Endodermal cell (in vitro differentiated cells): Measurements from ENCODE around the gene ADAMTS17. TPM values are rescaled to one million over a fixed set of nuclear protein-coding genes. Genes with fewer than 3 reads are reported as not detected.

Source experiments
- DNase-seq: peaks from one replicate; pipeline ENCODE4 v3.0.0-alpha.2; 2017
- H3K27ac ChIP-seq: 2 replicates; pipeline ENCODE4 v1.5.1; 2013; ENCODE audit warnings: mild to moderate bottlenecking, low read depth, low read length, moderate library complexity
- H3K27me3 ChIP-seq: 2 replicates; pipeline ENCODE4 v1.6.1; 2013; ENCODE audit warnings: mild to moderate bottlenecking, low read length, moderate library complexity; ENCODE audit not compliant: insufficient read depth, control insufficient read depth, poor library complexity, severe bottlenecking
- H3K36me3 ChIP-seq: 2 replicates; pipeline ENCODE4 v1.7.0; 2013; ENCODE audit warnings: mild to moderate bottlenecking, low read length, moderate library complexity; ENCODE audit not compliant: control insufficient read depth, insufficient read depth
- H3K4me1 ChIP-seq: one replicate; pipeline ENCODE4 v1.7.0; 2013; ENCODE audit warnings: low read length; ENCODE audit not compliant: control insufficient read depth, insufficient read depth
- H3K4me3 ChIP-seq: 2 replicates; pipeline ENCODE4 v1.5.1; 2013; ENCODE audit warnings: mild to moderate bottlenecking, low read length, moderate library complexity
- H3K9ac ChIP-seq: 2 replicates; pipeline ENCODE4 v1.6.1; 2013; ENCODE audit warnings: mild to moderate bottlenecking, low read length, moderate library complexity; ENCODE audit not compliant: poor library complexity, severe bottlenecking; ENCODE audit errors: extremely low read depth
- H3K9me3 ChIP-seq: 2 replicates; pipeline ENCODE4 v1.6.1; 2013; ENCODE audit warnings: mild to moderate bottlenecking, low read length, moderate library complexity; ENCODE audit not compliant: control insufficient read depth
- H3K27ac Mint-ChIP-seq: 2 replicates; pipeline ENCODE4 v1.8.0; 2020; ENCODE audit warnings: mixed read lengths
- H3K27me3 Mint-ChIP-seq: 2 replicates; pipeline ENCODE4 v1.8.0; 2021; ENCODE audit warnings: mild to moderate bottlenecking, mixed read lengths; ENCODE audit not compliant: insufficient read depth
- H3K36me3 Mint-ChIP-seq: 2 replicates; pipeline ENCODE4 v1.8.0; 2020; ENCODE audit warnings: low read depth, mixed read lengths
- H3K4me1 Mint-ChIP-seq: 2 replicates; pipeline ENCODE4 v1.8.0; 2020; ENCODE audit warnings: mixed read lengths
- H3K4me3 Mint-ChIP-seq: 2 replicates; pipeline ENCODE4 v1.8.0; 2020; ENCODE audit warnings: mild to moderate bottlenecking, moderate library complexity, mixed read lengths
- H3K9me3 Mint-ChIP-seq: 2 replicates; pipeline ENCODE4 v1.8.0; 2020; ENCODE audit warnings: mild to moderate bottlenecking, mixed read lengths
- CTCF ChIP-seq: fragments of 200-600 bp; sonication (generic); conservative IDR thresholded peaks from 2 replicates; pipeline ENCODE4 v1.5.0; 2021; ENCODE audit warnings: antibody characterized with exemption, mild to moderate bottlenecking
- WGBS, 2 experiments: methylation state at CpG; one replicate each; pipeline versions ENCODE4 v1.1.5 to v1.1.7; 2013; ENCODE audit warnings: missing lambda C conversion rate in 2 of 2, mixed read lengths in 1 of 2; ENCODE audit not compliant: insufficient coverage in 1 of 2, insufficient read length in 1 of 2; 5-methylcytosine and 5-hydroxymethylcytosine counted together
- total RNA-seq, 2 donors: library from RNA; stranded (reverse); fragmentation: NEBNext Ultra II Directional in 1 of 2; extraction: Animal tissue kit (Norgen Biotek cat#: 25700) in 1 of 2; gene quantifications; 2 replicates in 1 of 2; 3 replicates in 1 of 2; pipeline ENCODE4 v1.2.1, GENCODE V29; 2021

Gene ADAMTS17
- total RNA-seq, 2 donors from 2014 or later, result 0.82 to 2.3 TPM

- Histone ChIP-seq H3K4me3 (no peak overlapping the region), H3K36me3 (no peaks in the 10 kb centered on the region), H3K4me1 (no peaks in the 10 kb centered on the region), H3K9me3 (no peaks in the 10 kb centered on the region), H3K27me3 (peaks cover 11% of the 10 kb centered on the region), H3K27ac (no peak overlapping the region), H3K9ac (no peak overlapping the region)
- TF ChIP-seq CTCF, result no peak
- no peaks in the 10 kb centered on the region for H3K36me3 Mint-ChIP-seq
- H3K9me3 Mint-ChIP-seq, result no peaks in the 10 kb centered on the region
- H3K4me1 Mint-ChIP-seq, result peaks cover 4% of the 10 kb centered on the region
- peak; percentile 20 for DNase-seq
- H3K4me3 Mint-ChIP-seq, result no peak overlapping the region
- 83 to 88% methylated on average over 11 to 12 of the region's 12 CpGs for WGBS, 2 experiments
- peaks cover 10% of the 10 kb centered on the region for H3K27me3 Mint-ChIP-seq
- H3K27ac Mint-ChIP-seq, result no peak overlapping the region
Observed at GRCh38 chr15:100099976-100100375, 241.8 kb downstream of the ADAMTS17 start.

- Mint-ChIP-seq H3K4me3 (no peak overlapping the region), H3K9me3 (no peaks in the 10 kb centered on the region), H3K4me1 (peaks cover 4% of the 10 kb centered on the region), H3K27me3 (peaks cover 12% of the 10 kb centered on the region), H3K36me3 (no peaks in the 10 kb centered on the region), H3K27ac (no peak overlapping the region)
- WGBS, 2 experiments, result 90 to 96% methylated on average over 3 of the region's 3 CpGs
- no peaks in the 10 kb centered on the region for H3K9me3 ChIP-seq
- no peak for TF ChIP-seq CTCF
- no peaks in the 10 kb centered on the region for H3K4me1 ChIP-seq
- H3K27me3 ChIP-seq, result peaks cover 14% of the 10 kb centered on the region
- peak; percentile 14 for DNase-seq
- H3K4me3 ChIP-seq, result no peak overlapping the region
- no peak overlapping the region for H3K9ac ChIP-seq
- H3K27ac ChIP-seq, result no peak overlapping the region
- no peaks in the 10 kb centered on the region for H3K36me3 ChIP-seq
Observed at GRCh38 chr15:100098705-100099104, 243.1 kb downstream of the ADAMTS17 start.

- 92% methylated on average over 11 to 13 of the region's 13 CpGs for WGBS, 2 experiments
- DNase-seq, result peak; percentile 36
- Histone ChIP-seq H3K9me3 (no peaks in the 10 kb centered on the region), H3K27me3 (peaks cover 14% of the 10 kb centered on the region), H3K4me1 (no peaks in the 10 kb centered on the region), H3K36me3 (no peaks in the 10 kb centered on the region), H3K4me3 (no peak overlapping the region), H3K9ac (no peak overlapping the region), H3K27ac (no peak overlapping the region)
- H3K27me3 Mint-ChIP-seq, result peaks cover 12% of the 10 kb centered on the region
- H3K9me3 Mint-ChIP-seq, result no peaks in the 10 kb centered on the region
- peaks cover 7% of the 10 kb centered on the region for H3K4me1 Mint-ChIP-seq
- no peak overlapping the region for H3K27ac Mint-ChIP-seq
- no peaks in the 10 kb centered on the region for H3K36me3 Mint-ChIP-seq
- no peak for TF ChIP-seq CTCF
- H3K4me3 Mint-ChIP-seq, result no peak overlapping the region
Observed at GRCh38 chr15:100097342-100098127, 244.2 kb downstream of the ADAMTS17 start.
